ENCODE measurements around the gene DSN1.
"Not testable (repeated sequence)": the region's sequence is repeated elsewhere in the genome, so short reads cannot be mapped to it uniquely, and the experiment has no call there.

The DSN1 gene, protein sequence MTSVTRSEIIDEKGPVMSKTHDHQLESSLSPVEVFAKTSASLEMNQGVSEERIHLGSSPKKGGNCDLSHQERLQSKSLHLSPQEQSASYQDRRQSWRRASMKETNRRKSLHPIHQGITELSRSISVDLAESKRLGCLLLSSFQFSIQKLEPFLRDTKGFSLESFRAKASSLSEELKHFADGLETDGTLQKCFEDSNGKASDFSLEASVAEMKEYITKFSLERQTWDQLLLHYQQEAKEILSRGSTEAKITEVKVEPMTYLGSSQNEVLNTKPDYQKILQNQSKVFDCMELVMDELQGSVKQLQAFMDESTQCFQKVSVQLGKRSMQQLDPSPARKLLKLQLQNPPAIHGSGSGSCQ

DNA sequence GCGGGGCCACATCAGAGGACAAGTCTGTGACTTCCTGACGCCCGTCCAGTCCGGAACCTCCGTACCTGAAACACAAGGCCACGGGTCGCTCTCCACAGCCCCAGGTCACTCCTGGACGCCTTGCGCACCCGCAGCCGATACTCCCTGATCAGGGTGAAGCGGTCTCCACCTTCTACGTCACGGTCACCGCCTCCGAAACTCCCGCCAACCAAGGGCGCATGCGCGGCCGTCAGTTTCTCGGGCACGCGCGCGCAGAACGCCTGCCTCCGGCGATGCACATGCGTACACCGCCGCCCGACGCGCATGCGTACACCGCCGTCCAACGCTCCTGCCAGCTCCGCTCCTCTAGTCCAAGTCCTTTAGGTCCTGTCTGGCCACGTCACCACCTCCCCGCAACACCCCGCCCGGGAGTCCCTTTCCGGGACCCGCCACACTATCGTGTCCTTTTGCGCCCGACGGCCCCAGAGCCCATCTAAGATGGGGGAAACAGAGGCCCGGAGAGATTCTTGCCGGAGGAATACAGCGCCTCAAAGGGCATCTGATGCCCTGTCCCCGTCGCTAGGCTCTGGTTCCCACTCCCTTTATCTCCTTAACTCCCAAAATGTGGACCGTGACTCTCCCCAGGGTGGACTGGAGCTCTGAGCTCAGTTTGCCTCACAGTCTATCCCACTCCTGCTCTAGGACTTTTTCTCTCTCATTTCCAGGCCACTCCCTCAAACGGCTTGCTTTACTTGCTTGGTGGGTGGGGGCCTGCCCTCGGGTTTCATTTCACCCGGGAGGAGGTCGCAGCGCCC, at the start of gene DSN1:
TSS of gene DSN1 (minus strand) at position 167 of the 794 bp plus-strand sequence. CDS start 2,305 bp downstream, outside the sequence.
- peak; percentile 99 for DNase-seq

DNA sequence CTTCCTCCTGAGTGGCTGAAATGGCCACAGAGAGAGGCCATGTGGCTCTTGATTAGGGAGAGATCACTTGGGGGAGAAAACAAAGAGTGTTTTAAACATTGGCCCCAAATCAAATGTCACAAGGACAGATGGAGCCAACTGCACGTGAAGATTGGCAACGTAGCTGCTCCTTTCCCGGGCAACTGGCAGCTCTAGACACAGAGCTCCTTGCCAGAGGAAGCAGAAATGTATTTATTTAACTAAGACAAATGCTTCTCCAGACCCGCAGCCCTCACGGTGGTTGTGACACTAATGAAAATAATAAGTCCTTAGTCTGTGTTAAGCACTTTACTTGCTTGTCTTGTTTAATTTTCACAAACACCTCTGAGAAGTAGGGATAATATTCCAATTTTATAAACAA, 49.6 kb upstream of the DSN1 start:
- DNase-seq, result no peak

DNA sequence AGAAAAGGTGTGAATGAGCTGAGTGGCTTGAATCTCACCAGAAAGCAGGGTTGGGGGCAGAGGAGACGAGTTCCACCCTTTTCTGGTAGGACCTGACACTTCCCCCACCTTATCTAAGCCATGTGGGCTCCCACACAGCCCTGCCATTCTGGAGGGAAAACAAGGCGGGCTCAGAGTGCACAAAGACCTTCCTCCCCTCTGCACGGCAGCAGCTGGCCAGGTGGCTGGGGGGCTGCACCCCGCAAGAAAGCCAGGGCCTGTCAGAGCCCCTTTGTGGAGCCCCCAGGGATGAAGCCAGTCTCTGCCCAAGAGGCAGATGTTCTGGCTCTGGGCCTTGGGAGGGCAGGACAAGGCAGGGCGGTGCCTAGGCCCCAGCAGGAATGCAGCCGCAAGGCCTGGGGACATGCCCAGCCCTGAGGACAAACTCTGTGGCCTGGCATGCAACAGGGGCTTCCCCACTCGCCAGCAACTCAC, 48.4 kb upstream of the DSN1 start:
- DNase-seq, result no peak

DNA sequence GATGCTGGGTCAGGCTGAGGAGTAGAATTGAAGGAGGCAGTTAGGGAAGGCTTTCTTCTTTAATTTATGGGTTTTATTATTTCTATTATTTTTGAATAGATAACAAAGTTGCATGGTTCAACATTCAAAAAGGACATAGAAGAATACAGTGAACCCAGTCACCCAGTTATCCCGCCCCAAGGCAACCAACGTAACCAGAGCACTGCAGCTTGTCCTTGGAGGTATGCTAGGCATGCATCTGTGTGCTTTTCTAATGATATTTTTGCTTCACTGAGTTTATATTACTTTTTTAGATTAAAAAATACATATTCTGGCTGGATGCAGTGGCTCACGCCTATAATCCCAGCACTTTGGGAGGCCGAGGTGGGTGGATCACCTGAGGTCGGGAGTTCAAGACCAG, 47.4 kb upstream of the DSN1 start:
- DNase-seq, result no peak

DNA sequence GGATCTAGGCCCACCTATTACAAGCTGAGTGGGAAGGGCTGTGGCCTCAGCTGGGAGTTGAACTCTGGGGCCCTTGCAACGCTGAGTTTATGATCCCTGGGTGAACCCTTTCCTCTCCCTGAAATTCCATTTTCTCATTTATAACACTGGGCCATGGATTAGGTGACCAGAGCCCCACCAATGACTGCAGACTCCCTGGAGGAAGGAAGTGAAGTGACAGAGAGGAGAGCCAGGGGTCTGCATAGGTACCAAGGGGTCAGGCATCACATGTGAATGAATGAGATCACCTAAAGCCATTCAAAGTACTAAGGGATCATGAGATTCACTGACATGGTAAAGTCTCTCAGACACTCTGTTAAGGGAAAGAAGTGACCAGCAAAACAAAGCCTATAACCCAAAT, 46.5 kb upstream of the DSN1 start:
- DNase-seq, result no peak

DNA sequence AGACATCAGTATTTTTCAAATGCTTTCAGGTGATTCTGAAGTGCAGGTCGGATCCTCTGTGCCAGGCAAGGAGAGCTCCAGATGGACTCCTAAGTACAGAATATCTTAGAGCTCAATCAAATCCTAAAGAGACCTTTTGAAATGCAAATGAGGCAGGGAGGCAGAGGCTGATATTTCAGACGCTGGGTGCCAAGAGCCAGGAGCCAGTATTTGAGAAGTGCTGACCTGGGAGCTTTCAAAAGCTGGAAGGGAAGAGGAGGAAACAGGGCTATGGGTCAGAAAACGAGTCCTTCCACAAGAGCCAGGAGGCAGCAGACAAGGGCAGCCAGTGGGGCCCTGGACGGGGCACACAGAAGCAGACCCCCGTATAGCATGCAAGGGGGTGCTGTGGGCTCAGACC, 46.1 kb upstream of the DSN1 start:
- DNase-seq, result no peak

DNA sequence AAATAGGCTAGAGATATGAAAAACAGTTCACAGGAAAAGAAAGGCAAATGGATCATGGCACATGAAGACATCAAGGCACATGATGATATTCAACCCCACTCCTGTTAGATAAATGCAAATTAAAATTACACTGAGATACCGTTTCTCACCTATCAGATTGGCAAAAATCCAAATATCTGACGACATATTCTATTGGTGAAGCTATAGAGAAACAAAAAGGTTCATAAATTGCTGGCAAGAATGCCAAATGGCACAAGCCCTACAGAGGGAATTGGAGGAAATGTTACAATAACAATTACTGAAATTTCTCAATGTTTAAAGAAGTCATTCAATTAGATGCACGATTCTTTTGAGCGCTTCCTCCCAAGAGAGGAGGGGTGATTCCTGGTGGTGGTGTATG, 45.3 kb upstream of the DSN1 start:
- DNase-seq, result no peak

DNA sequence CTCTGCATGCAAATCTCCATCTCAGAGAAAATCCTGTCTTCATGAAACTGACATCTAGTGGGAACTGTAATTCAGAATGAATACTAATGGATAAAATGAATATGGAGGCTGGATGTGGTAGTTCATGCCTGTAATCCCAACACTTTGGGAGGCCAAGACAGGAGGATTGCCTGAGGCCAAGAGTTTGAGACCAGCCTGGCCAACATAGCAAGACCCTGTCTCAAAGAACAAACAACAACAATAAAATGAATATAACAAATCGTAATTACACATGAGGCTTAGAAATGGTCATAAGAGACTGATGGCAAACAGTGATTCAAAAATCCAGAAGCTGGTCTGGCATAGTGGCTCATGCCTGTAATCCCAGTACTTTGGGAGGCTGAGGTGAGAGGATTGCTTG, 44.6 kb upstream of the DSN1 start:
- no peak for DNase-seq

DNA sequence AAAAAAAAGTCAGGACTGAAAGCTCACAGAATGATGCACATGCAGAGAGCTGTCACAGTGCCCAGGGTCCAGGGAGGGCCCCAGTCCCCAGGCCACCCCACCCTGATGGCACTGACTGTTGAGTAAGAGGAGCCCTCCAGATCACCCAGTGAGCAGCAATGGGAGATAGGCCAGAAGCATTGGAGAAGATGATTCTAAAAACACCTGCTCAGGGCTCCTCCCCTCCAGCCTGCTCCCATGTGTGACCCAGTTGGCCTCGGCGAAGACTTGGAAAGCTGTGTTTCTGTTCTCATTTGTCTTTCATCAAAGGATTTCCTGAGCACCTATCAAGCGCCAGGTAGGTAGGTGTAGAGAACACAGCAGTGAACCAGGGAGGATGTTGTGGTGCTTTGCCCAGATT, 43.9 kb upstream of the DSN1 start:
- DNase-seq, result no peak

DNA sequence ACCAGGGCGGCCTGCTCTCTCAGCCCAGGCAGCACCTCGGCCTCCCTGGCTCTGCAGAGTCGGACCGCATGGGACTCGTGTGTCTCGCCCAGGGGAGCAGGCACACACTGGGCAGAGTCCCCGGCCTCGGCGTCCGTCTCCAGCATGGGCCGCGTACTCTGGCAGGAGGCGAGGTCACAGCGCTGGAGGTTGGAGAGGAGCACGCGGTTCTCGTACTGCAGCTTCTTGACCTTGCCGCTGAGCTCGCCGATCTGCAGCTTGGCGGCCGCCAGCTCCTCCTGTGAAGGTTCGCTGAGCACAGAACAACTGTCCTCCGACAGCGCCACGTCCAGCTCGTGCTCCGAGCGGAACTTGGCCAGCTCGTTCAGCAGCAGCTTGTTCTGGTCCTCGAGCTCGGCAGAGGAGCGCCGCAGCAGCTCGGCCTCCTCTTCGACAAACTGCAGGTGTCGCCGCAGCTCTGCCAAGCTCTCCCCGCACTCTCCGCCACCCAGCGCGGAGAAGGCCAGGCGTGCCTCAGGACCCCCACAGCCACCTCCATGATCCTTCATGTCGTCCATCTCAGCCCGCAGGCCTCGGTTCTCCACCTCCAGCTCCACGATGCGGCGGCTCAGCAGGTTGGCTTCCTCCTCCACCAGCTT, 42.0 kb upstream of the DSN1 start:
- no peak for DNase-seq

DNA sequence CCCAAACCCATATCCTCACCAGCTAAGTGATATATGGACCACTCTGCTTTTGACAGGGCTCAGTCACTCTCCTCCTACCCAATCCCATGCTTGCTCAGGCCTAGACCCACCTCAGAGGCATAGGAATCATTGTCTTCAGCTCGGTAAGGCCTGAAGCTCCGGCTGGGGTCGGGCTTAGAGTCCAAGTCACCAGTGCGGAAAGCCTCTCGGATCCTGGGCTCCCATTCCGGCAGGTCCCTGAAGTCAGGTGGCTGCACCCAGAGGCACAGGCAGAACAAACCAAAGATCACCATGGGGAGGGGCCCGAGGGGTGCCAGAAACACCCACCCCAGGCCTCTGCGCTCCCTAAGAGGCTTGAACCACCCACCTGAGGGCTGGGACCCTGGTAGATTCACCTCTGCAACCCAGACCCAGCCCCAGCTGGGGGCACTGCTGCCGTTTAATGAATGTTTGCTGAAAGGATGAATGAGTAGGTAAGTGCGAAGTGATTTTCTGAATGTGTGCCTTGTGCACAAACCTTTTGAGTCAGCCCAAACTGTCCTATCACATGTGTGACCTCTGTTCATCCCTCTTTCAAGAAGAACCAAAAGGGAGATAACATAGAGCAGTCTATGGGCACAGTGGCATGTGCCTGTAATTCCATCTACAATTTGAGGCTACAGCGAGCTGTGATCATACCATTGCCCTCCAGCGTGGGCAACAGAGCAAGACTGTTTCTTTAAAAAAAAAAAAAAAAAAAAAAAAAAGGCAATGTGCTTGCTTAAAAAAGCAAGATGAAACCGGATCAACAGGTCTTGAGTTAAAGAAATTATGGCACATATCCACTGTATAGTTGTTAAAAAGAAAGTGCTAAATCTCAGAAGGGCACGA, 39.3 kb upstream of the DSN1 start:
- DNase-seq, result no peak

DNA sequence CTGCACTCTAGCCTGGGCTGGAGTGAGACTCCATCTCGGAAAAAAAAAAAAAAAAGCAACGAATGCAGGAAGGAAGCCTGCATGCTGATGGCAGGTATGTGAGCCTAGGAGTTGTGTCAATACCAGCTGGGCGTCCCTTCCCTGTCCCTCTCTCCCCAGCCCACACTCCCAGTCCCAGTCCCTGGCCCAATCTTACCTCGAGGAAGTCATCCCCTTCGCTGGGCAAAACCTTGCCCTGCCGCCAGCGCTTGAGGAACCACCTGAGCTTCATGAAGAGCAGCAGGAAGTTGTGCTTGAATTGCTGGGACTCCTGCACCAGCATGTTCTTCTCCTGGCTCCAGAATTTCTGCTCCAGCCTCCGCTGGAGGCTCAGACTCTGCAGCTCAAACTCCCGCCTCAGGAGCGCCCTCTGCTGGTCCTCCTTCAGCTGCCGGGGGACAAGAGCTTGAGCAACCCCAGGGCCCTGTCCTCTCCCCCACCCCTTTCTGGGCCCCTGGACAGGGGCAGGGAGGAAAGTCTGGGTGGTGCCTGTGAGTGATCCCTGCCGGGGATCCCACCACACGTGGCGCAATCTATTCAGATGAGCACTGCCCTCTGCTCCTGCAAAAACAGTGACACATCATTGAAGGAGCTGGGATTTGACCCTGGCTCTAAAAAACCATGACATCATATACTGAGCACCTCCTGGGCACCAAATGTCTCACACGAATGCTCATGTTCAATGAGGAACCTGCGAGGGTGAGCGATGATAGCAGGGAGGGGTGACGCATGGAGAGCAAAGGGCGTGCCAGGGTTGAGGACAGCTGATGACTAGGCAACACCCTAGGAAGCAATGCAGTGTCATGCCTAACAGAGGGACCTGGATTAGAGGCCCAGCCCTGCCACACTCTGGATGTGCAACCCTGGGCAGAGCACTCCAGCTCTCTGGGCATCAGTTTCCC, 35.0 kb upstream of the DSN1 start:
- DNase-seq, result peak; percentile 73

DNA sequence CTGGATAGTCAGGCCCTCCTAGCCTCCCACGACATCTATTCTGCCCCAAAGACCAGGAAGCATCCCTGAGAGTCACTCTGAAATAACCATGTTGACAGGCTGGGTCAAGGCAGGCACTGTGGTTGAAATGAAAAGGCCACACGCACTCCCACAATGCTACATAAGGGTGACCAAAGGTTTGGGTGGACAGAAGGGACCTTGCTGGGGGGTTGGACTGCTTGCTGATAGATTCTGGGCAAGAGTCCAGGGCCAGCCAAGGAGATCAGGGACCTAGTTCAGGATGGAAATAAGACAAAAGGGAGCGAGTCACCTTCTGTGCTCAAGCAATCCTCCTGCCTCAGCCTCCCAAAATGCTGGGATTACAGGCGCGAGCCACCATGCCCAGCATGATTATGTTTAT, 32.5 kb upstream of the DSN1 start:
- DNase-seq, result no peak

DNA sequence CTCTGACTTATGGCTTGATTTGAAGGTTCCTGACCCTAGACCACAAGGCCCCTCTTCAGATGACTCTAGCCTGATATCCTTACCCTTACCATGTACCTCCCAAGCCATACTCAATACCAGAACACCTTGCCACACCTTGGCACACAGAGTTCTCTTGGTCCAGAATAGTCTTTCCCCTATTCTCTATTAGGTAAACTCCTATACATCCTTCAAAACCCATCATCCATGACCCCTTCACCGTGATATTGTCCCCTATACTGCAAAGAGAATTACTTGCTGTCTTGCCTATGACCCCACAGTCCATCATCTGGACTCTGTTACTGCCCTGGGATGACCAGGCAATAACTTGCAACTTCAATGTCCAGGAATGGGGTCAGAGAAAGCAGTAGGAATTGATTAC, 31.8 kb upstream of the DSN1 start:
- DNase-seq, result no peak

DNA sequence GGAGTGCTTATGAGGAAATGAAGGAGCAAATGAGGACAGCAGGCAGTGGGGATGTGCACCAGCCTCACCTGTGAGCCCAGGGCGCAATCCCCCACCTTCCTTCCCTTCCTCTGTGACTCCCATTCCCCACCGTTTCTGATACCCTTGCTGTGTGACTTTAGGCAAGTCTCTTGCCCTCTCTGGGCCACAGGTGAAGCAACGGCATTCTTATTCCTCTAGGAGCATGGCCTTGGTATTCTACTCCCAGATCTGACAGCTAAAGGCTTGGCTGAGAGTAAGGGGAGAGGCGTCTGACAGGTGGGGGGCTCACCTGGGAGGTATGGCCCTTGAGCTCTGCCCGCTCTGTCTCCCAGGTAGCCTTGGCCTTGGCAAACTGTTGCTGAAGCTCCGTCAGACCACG, 30.9 kb upstream of the DSN1 start:
- no peak for DNase-seq

DNA sequence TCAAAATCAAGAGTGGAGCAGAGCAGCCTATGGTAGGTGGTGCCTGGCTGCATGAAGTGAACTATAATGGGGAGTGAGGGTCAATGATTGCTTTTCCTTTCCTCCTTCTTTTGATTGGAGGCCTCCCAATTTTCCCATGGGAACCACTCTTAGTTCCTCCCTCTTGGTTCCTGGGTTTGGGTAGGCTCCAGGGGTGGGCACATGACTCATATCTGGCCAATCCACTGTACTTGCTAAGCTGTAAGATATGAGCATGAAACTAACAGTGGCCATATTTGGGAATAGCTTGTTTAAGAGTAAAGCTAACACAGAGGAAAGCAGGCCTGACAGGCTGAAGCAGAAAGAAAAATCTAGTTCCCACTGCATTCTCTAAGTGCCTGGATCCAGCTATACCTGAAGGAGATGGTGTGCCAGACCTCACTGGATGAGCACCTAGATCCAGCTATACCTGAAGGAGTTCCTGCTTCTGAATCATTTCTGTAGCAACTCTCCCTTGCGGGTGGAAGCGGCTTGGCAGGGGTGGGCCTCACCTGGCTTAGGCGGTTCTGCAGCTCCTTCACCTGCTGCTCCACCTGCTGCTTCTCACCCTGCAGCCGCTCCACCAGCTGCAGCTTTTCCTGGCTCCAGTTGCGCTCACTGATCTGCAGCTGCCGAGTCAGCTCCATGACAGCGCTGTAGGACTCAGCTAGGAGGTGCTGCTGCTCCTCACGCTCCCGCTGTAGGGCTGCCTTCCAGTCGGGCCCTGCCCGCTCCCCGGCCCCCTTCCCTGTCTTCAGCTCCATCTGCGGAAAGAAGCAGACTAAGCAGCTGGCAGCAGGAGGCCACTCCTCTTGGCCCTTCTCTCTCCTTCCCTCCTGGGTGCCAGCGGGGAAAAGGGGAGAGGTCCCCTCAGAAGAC, 29.0 kb upstream of the DSN1 start:
- no peak for DNase-seq

DNA sequence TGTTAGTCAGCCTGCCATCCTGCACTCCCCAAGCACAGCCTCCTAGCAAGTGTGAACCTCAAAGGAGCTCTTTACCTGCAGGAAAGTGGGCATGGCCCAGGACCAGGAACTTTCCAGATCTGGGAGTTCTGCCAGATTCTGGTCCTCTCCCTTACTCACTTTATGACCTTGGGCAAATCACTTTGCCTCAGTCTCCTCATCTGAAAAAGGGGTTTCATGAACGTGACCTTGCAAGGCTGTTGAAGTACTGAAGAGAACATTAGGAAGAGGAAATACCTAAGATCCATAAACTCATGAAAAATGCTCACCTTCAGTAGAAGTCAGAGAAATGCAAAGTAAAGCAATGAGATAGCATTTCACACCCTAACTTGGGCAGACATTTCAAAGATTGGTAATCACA, 26.8 kb upstream of the DSN1 start:
- DNase-seq, result no peak

DNA sequence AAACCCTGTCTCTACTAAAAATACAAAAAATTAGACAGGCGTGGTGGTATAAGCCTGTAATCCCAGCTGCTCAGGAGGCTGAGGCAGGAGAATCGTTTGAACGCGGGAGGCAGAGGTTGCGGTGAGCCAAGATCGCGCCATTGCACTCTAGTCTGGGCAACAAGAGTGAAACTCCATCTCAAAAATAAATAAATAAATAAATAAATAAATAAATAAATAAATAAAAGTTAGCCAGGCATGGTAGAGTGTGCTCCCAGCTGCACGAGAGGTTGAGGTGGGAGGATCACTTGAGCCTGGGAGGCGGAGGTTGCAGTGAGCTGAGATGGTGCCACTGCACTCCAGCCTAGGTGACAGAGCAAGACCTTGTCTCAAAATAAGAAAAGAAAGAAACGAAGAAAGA, 25.8 kb upstream of the DSN1 start:
- not testable (repeated sequence) for DNase-seq

DNA sequence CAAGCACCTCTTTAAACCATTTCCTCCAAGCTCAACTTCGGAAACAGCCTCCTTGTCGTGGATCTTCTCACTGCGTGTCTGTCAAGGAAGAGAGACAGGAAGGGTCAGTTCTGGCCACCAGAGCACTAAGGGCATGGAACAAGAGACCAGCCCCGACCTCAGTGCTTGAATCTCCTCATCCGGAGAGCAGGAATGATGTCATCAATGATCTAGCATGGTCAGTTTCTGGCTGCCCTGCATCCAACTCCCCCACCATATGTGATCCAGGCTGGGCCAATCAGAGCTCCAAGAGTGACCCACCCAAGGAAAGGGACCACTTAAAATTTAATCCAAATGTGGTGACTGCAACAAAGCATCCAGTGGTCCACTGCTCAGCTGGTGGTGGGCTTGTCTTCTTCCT, 23.3 kb upstream of the DSN1 start:
- no peak for DNase-seq

DNA sequence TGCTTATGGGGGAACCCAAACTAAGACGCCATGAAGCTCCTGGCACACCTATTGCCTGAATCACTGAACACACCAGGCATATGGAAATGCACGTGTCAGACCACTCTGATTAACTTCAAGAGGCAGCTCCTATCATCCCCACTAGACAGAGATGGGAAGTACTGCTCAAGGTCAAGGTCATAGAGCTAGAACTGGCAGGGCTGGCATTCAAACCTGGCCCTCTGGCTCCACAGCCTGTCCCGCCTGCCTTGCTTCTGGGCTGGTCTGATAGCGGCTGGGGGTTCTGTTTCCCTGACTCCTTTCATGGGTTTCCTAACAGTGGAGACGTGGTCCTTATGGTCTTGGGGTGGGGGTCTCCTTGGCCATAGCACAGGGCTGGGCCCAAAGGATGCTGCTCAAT, 22.6 kb upstream of the DSN1 start:
- no peak for DNase-seq

DNA sequence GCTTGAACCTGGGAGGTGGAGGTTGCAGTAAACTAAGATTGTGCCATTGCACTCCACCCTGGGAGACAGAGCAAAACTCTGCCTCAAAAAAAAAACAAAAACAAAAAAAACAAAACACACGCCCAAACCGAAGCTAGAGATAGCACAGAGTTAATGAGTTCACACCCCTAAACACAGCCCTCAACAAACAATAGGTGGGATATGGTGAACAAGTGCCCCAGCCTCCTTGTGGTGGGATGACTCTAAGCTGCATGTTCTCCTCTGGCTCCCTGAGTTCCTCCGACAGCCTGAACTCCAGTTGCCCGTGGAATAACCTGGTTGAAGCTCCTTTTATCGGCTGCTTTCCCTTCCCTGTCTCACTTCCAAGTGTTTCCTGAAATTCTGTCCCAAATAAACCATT, 22.1 kb upstream of the DSN1 start:
- no peak for DNase-seq
